Measurements from ENCODE around the gene THEMIS. TPM values are rescaled to one million over a fixed set of nuclear protein-coding genes. Genes with fewer than 3 reads are reported as not detected.

Gene THEMIS
- polyA plus RNA-seq, 1 experiment: not detected

GRCh38 chr6:127877231-127877630 lies 23.6 kb downstream of the THEMIS start:
- POLR2A ChIA-PET: no interaction called here
- TF ChIP-seq CTCF (IDR thresholded peaks at IDR 0.05; ENCODE audit: insufficient read depth, low read depth, low read length): no peak
- no peak for DNase-seq (ENCODE audit: low read depth)
- Histone ChIP-seq H3K27me3 (ENCODE audit: control insufficient read depth, insufficient read depth, low read length) (no peaks in the 10 kb centered on the region), H3K36me3 (ENCODE audit: control insufficient read depth, insufficient read depth, low read length) (no peaks in the 10 kb centered on the region), H3K4me3 (ENCODE audit: low read depth, low read length) (no peak overlapping the region)
- CTCF ChIA-PET: interaction anchor here (1.1 kb wide), 1 partner anchor 19 kb away, joined by 3 read pairs; no protein-coding TSS in a partner anchor

- H3K36me3 ChIP-seq (ENCODE audit: control insufficient read depth, insufficient read depth, low read length): no peaks in the 10 kb centered on the region
- H3K27me3 ChIP-seq (ENCODE audit: control insufficient read depth, insufficient read depth, low read length): no peaks in the 10 kb centered on the region
- DNase-seq (ENCODE audit: low read depth): no peak
- TF ChIP-seq CTCF (IDR thresholded peaks at IDR 0.05; ENCODE audit: insufficient read depth, low read depth, low read length): no peak
- no peak overlapping the region for H3K4me3 ChIP-seq (ENCODE audit: low read depth, low read length)
- ChIA-PET POLR2A (no interaction called here), CTCF (interaction anchor here (1.7 kb wide), 1 partner anchor 14 kb away, joined by 6 read pairs; no protein-coding TSS in a partner anchor)
Observed at GRCh38 chr6:127869772-127870404, 31.0 kb downstream of the THEMIS start.

DNA sequence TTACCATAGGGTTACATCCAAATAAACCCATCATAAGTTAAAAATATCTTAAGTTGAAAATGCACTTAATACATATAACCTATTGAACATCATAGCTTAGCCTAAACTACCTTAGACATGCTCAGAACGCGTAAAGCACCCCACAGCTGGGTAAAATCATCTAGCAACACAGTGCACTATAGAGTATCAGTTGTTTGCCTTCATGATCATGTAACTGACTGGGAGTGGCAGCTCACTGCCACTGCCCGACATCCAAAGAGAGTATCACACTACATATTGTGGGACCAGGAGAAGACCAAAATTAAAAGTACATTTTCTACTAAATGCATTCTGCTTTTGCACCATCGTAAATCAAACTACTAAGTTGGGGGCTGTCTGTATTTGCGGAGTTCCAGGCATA lies 31.7 kb downstream of the THEMIS start:
- CTCF ChIA-PET: interaction anchor here (0.6 to 1.7 kb wide), 2 partner anchors 13 to 534 kb away, joined by 4 to 6 read pairs; no protein-coding TSS in a partner anchor
- H3K27me3 ChIP-seq (ENCODE audit: control insufficient read depth, insufficient read depth, low read length): no peaks in the 10 kb centered on the region
- H3K4me3 ChIP-seq (ENCODE audit: low read depth, low read length): no peak overlapping the region
- POLR2A ChIA-PET: no interaction called here
- no peak for DNase-seq (ENCODE audit: low read depth)
- no peak for TF ChIP-seq CTCF (IDR thresholded peaks at IDR 0.05; ENCODE audit: insufficient read depth, low read depth, low read length)
- H3K36me3 ChIP-seq (ENCODE audit: control insufficient read depth, insufficient read depth, low read length): no peaks in the 10 kb centered on the region

GRCh38 chr6:127868338-127868737 lies 32.5 kb downstream of the THEMIS start:
- TF ChIP-seq CTCF (IDR thresholded peaks at IDR 0.05; ENCODE audit: insufficient read depth, low read depth, low read length): no peak
- Histone ChIP-seq H3K4me3 (ENCODE audit: low read depth, low read length) (no peak overlapping the region), H3K27me3 (ENCODE audit: control insufficient read depth, insufficient read depth, low read length) (no peaks in the 10 kb centered on the region), H3K36me3 (ENCODE audit: control insufficient read depth, insufficient read depth, low read length) (no peaks in the 10 kb centered on the region)
- DNase-seq (ENCODE audit: low read depth): no peak
- ChIA-PET POLR2A (no interaction called here), CTCF (interaction anchor here (0.6 to 1.7 kb wide), 2 partner anchors 12 to 535 kb away, joined by 4 to 6 read pairs; no protein-coding TSS in a partner anchor)

DNA sequence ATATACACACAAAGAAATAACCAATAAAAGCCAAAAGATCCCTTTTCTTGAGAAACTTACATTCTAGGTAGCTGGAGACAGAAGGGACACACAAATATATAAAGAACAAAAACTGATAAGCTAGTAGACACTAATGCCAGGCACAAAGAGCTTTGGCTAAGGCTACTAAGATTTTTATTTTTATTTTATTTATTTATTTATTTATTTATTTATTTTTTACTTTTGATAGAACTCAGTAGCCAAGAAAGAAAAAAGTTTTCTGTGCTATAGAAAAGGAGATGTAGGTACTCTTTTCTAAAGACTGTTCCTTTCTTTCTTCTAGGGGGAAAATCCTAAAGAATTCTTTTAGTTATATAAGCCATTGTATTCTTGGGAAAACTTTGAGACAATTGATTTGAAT lies 34.1 kb downstream of the THEMIS start:
- ChIA-PET POLR2A (no interaction called here), CTCF (interaction anchor here (1.6 kb wide), 1 partner anchor 8 kb away, joined by 4 read pairs; no protein-coding TSS in a partner anchor)
- Histone ChIP-seq H3K36me3 (ENCODE audit: control insufficient read depth, insufficient read depth, low read length) (no peaks in the 10 kb centered on the region), H3K4me3 (ENCODE audit: low read depth, low read length) (no peak overlapping the region), H3K27me3 (ENCODE audit: control insufficient read depth, insufficient read depth, low read length) (no peaks in the 10 kb centered on the region)
- no peak for TF ChIP-seq CTCF (IDR thresholded peaks at IDR 0.05; ENCODE audit: insufficient read depth, low read depth, low read length)
- DNase-seq (ENCODE audit: low read depth): no peak

Data from BJ (cell line).